ENCODE measurements around the gene DPPA2. TPM values are rescaled to one million over a fixed set of nuclear protein-coding genes. Genes with fewer than 3 reads are reported as not detected.

DPPA2 gene
- total and polyA plus RNA-seq, 9 donors = not detected

- H3K9me3 ChIP-seq = no peaks in the 10 kb centered on the region
- H3K27me3 ChIP-seq = no peaks in the 10 kb centered on the region
- no peak for TF ChIP-seq CTCF (IDR thresholded peaks at IDR 0.05)
- TF ChIP-seq POLR2A (IDR thresholded peaks at IDR 0.05) = no peak
- TF ChIP-seq EP300 (IDR thresholded peaks at IDR 0.05) = no peak
- intact Hi-C loops (cut with DNase I) = no loop called here
- no peaks in the 10 kb centered on the region for H3K36me3 ChIP-seq
- H3K4me1 ChIP-seq (ENCODE audit: insufficient read depth) = no peaks in the 10 kb centered on the region
- 3 to 5% (median 4%) methylated on average over 2 of the region's 2 CpGs for WGBS, 3 donors
- H3K4me3 ChIP-seq = no peak overlapping the region
- no peak for DNase-seq
- H3K27ac ChIP-seq = no peak overlapping the region
Observed at GRCh38 chr3:109257269-109257668, 59.0 kb downstream of the DPPA2 start.

GRCh38 chr3:109254770-109255169 is 61.5 kb downstream of the DPPA2 start:
- no peak overlapping the region for H3K27ac ChIP-seq
- H3K36me3 ChIP-seq = no peaks in the 10 kb centered on the region
- H3K4me1 ChIP-seq (ENCODE audit: insufficient read depth) = no peaks in the 10 kb centered on the region
- H3K4me3 ChIP-seq = no peak overlapping the region
- no peak for DNase-seq
- TF ChIP-seq CTCF (IDR thresholded peaks at IDR 0.05) (no peak), POLR2A (IDR thresholded peaks at IDR 0.05) (no peak), EP300 (IDR thresholded peaks at IDR 0.05) (no peak)
- 71 to 83% (median 73%) methylated on average over 4 to 5 of the region's 5 CpGs for WGBS, 3 donors
- no peaks in the 10 kb centered on the region for H3K9me3 ChIP-seq
- intact Hi-C loops (cut with DNase I) = no loop called here
- H3K27me3 ChIP-seq = no peaks in the 10 kb centered on the region

- intact Hi-C loops (cut with DNase I) = no loop called here
- WGBS, 3 donors = 83 to 90% (median 88%) methylated on average over 3 of the region's 3 CpGs
- TF ChIP-seq EP300 (IDR thresholded peaks at IDR 0.05) (no peak), CTCF (IDR thresholded peaks at IDR 0.05) (no peak), POLR2A (IDR thresholded peaks at IDR 0.05) (no peak)
- no peaks in the 10 kb centered on the region for H3K36me3 ChIP-seq
- H3K9me3 ChIP-seq = no peaks in the 10 kb centered on the region
- no peaks in the 10 kb centered on the region for H3K4me1 ChIP-seq (ENCODE audit: insufficient read depth)
- no peak overlapping the region for H3K4me3 ChIP-seq
- H3K27ac ChIP-seq = no peak overlapping the region
- H3K27me3 ChIP-seq = no peaks in the 10 kb centered on the region
- DNase-seq = no peak
Observed at GRCh38 chr3:109252641-109253040, 63.7 kb downstream of the DPPA2 start.

Small RNA genes within 50 kb of the gene (small RNA-seq; reads per million reads assigned to genes)
- gene AC124945.1 (not detected), gene RF00017 (not detected)

Other genes with a start within 250 kb of the DPPA2 start
- gene MORC1, start 198.4 kb downstream of the DPPA2 start, total RNA-seq = under 1 TPM in 4 of 7 donors, not detected in 3; 0.11 to 0.52 (median 0.15) TPM
- under 1 TPM in 1 of 2 donors, not detected in 1; 0.05 TPM for gene MORC1, start 198.4 kb downstream of the DPPA2 start, polyA plus RNA-seq
- not detected for gene C3orf85, start 179.8 kb downstream of the DPPA2 start, total RNA-seq
- not detected for gene C3orf85, start 179.8 kb downstream of the DPPA2 start, polyA plus RNA-seq
- gene DPPA4, start 21.0 kb upstream of the DPPA2 start, total RNA-seq = 1 to 10 TPM in 1 of 7 donors, not detected in 6; 1.7 TPM
- under 1 TPM in 1 of 2 donors, not detected in 1; 0.08 TPM for gene DPPA4, start 21.0 kb upstream of the DPPA2 start, polyA plus RNA-seq